OCI-LY3 (cell line): Measurements from ENCODE around the gene INTS3.

Source experiments
- H2AFZ ChIP-seq: fragments of 200-600, 300-600 bp; shearing (Covaris generic); 2 replicates; pipeline ENCODE4 v1.6.0; 2014; ENCODE audit warnings: antibody characterized with exemption, low read depth, low read length
- H3K27ac ChIP-seq: fragments of 200-600, 300-600 bp; sonication (generic); 2 replicates; pipeline ENCODE4 v1.5.1; 2014; ENCODE audit warnings: mild to moderate bottlenecking, low read length, moderate library complexity, mixed read lengths
- H3K27me3 ChIP-seq: fragments of 200-600, 300-600 bp; sonication (generic); 2 replicates; pipeline ENCODE4 v1.6.1; 2014; ENCODE audit warnings: low read depth, low read length, mixed read lengths
- H3K36me3 ChIP-seq: fragments of 200-600, 300-600 bp; sonication (generic); replicated peaks from 2 replicates; pipeline ENCODE3; 2014; ENCODE audit warnings: low read depth, low read length, mixed read lengths
- H3K4me1 ChIP-seq: fragments of 300-600, 200-600 bp; sonication (generic); 2 replicates; pipeline ENCODE4 v1.6.1; 2014; ENCODE audit warnings: low read length, mixed read lengths
- H3K4me2 ChIP-seq: fragments of 200-600, 300-600 bp; sonication (generic); 2 replicates; pipeline ENCODE4 v1.6.1; 2014; ENCODE audit warnings: low read length, mixed read lengths
- H3K4me3 ChIP-seq: fragments of 300-600, 200-600 bp; sonication (generic); 2 replicates; pipeline ENCODE4 v1.5.1; 2014; ENCODE audit warnings: antibody characterized with exemption, mild to moderate bottlenecking, low read length, moderate library complexity
- H3K79me2 ChIP-seq: fragments of 300-600, 200-600 bp; shearing (Covaris generic); 2 replicates; pipeline ENCODE4 v1.6.1; 2014; ENCODE audit warnings: mild to moderate bottlenecking, low read length, mixed read lengths
- H3K9ac ChIP-seq: fragments of 300-600, 200-600 bp; shearing (Covaris generic); 2 replicates; pipeline ENCODE4 v1.6.0; 2014; ENCODE audit warnings: mild to moderate bottlenecking, low read length, moderate library complexity
- H3K9me3 ChIP-seq: fragments of 200-600, 300-600 bp; shearing (Covaris generic); 2 replicates; pipeline ENCODE4 v1.6.1; 2014; ENCODE audit warnings: low read length, mixed read lengths; ENCODE audit not compliant: insufficient read depth
- H4K20me1 ChIP-seq: fragments of 200-600, 300-600 bp; sonication (generic); 2 replicates; pipeline ENCODE4 v1.6.1; 2016; ENCODE audit warnings: low read length, mixed read lengths; ENCODE audit not compliant: insufficient read depth
- CTCF ChIP-seq: fragments of 200-600, 300-600 bp; sonication (generic); IDR thresholded peaks from 2 replicates; pipeline ENCODE4 v1.5.1; 2014; ENCODE audit warnings: antibody characterized with exemption, low read length, low read depth
- EZH2phosphoT487 ChIP-seq: fragments of 200-600 bp; shearing (Covaris generic); IDR thresholded peaks from 2 replicates; pipeline ENCODE4 v1.6.1; 2018; ENCODE audit warnings: antibody characterized with exemption, mixed run types, low read depth

INTS3 gene

DNA sequence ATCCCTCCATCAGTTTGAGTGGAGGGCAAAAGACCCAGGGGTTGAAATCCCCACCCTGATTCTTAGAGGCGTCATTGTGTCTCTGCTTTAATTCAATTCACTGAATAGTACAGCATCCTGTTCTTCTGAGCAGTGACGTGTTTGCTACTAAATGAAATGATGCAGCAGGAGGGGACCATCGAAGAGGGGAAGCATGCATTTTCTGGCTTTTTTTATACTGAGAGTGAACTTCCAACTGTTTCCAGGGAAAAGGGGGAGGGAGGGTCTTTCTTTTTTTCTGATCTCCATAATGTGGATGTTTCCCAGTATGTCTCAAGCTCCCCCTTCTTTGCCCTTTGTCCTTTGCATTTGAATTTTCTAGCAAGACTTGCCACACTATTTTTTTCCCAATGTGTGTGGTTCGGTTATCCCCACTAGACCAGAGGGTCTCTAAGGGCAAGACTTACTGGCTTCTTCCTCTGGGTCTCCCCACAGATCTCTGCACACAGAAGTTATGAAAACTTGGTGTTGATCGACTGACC lies 2.7 kb downstream of the INTS3 start:
- H3K27me3 ChIP-seq: no peaks in the 10 kb centered on the region
- TF ChIP-seq EZH2phosphoT487 (no peak), CTCF (no peak)
- H3K4me3 ChIP-seq: no peak overlapping the region
- H4K20me1 ChIP-seq: no peaks in the 10 kb centered on the region
- peaks cover 21% of the 10 kb centered on the region for H3K36me3 ChIP-seq
- peaks cover 30% of the 10 kb centered on the region for H3K4me1 ChIP-seq
- H3K79me2 ChIP-seq: peaks cover 40% of the 10 kb centered on the region
- H3K4me2 ChIP-seq: 0 out of 2 replicates have a peak overlapping the region, but pooled peaks have one; percentile 4
- H3K27ac ChIP-seq: no peak overlapping the region
- H3K9ac ChIP-seq: no peak overlapping the region
- H3K9me3 ChIP-seq: no peaks in the 10 kb centered on the region
- no peak overlapping the region for H2AFZ ChIP-seq

DNA sequence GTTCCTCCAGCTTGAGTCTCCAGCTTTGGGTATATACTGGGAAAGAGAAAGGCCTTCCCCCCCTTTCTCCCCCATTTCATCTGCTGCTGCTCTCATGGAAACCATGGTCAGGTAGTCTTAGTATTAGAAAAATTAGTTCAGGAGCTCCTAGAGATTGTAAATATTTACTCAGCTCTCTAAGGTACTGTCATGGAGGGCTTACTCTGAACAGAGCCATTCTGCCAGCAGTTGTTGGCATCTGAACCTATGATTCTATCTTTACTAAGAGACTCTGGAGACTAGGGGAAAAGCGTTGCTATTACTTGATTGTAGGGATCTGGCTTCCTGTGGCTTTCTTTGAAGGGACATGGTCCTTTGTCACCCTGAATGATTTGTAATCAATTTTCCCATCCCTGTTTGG lies 6.1 kb downstream of the INTS3 start:
- H3K4me1 ChIP-seq: peaks cover 28% of the 10 kb centered on the region
- no peak overlapping the region for H3K4me3 ChIP-seq
- no peaks in the 10 kb centered on the region for H3K9me3 ChIP-seq
- no peak overlapping the region for H3K9ac ChIP-seq
- H3K4me2 ChIP-seq: no peak overlapping the region
- no peak for TF ChIP-seq EZH2phosphoT487
- no peak for TF ChIP-seq CTCF
- H3K36me3 ChIP-seq: peaks cover 26% of the 10 kb centered on the region
- no peaks in the 10 kb centered on the region for H3K27me3 ChIP-seq
- H3K79me2 ChIP-seq: peaks cover 34% of the 10 kb centered on the region
- H4K20me1 ChIP-seq: 0 out of 2 replicates have a peak, but pooled peaks cover 4% of the 10 kb centered on the region
- no peak overlapping the region for H2AFZ ChIP-seq
- no peak overlapping the region for H3K27ac ChIP-seq

GRCh38 chr1:153734396-153735089 lies 6.7 kb downstream of the INTS3 start:
- Histone ChIP-seq H3K36me3 (peaks cover 26% of the 10 kb centered on the region), H2AFZ (no peak overlapping the region), H3K4me2 (no peak overlapping the region), H3K27ac (no peak overlapping the region), H3K79me2 (peaks cover 28% of the 10 kb centered on the region), H3K9ac (no peak overlapping the region), H3K4me3 (no peak overlapping the region), H4K20me1 (0 out of 2 replicates have a peak, but pooled peaks cover 4% of the 10 kb centered on the region), H3K4me1 (peaks cover 22% of the 10 kb centered on the region), H3K27me3 (no peaks in the 10 kb centered on the region), H3K9me3 (no peaks in the 10 kb centered on the region)
- TF ChIP-seq CTCF: no peak
- no peak for TF ChIP-seq EZH2phosphoT487

- H2AFZ ChIP-seq: no peak overlapping the region
- no peak overlapping the region for H3K27ac ChIP-seq
- H3K4me2 ChIP-seq: no peak overlapping the region
- H3K79me2 ChIP-seq: peaks cover 23% of the 10 kb centered on the region
- peaks cover 26% of the 10 kb centered on the region for H3K36me3 ChIP-seq
- no peaks in the 10 kb centered on the region for H3K9me3 ChIP-seq
- H3K9ac ChIP-seq: no peak overlapping the region
- 0 out of 2 replicates have a peak, but pooled peaks cover 4% of the 10 kb centered on the region for H4K20me1 ChIP-seq
- H3K4me3 ChIP-seq: no peak overlapping the region
- TF ChIP-seq CTCF (no peak), EZH2phosphoT487 (no peak)
- H3K27me3 ChIP-seq: no peaks in the 10 kb centered on the region
- peaks cover 19% of the 10 kb centered on the region for H3K4me1 ChIP-seq
These were observed 7.2 kb downstream of the INTS3 start for GRCh38 chr1:153735090-153735420.
